Measurements from ENCODE around the gene EMC1.
"Not testable (repeated sequence)": the region's sequence is repeated elsewhere in the genome, so short reads cannot be mapped to it uniquely, and the experiment has no call there.

- not testable (repeated sequence) for TF ChIP-seq CTCF, POLR2A (IDR thresholded peaks at IDR 0.05)
Measured at GRCh38 chr1:19180265-19180657, 71.1 kb downstream of the EMC1 start.
